Measurements from ENCODE around the gene HOXC10. TPM values are rescaled to one million over a fixed set of nuclear protein-coding genes. Genes with fewer than 3 reads are reported as not detected.

HOXC10 gene
- total and polyA plus RNA-seq, 10 of the 15 experiments (the other 5 are each of a cell fraction or from before 2014, with no cell fraction given) = 0.59 TPM; not detected in 9

- H3K4me2 ChIP-seq (ENCODE audit: control insufficient read depth, insufficient read depth) = peak overlapping the region; percentile 94
- H3K9ac ChIP-seq (ENCODE audit: control insufficient read depth, insufficient read depth, low read length) = no peak overlapping the region
- H2AFZ ChIP-seq (ENCODE audit: control insufficient read depth, low read depth, low read length) = no peak overlapping the region
- no peak overlapping the region for H3K27ac ChIP-seq (ENCODE audit: control insufficient read depth, insufficient read depth)
- SMC1A ChIA-PET (ENCODE audit: uncharacterized antibody, unreplicated experiment) = interaction anchor here (0.6 to 3.4 kb wide), 14 partner anchors 11 to 210 kb away, joined by 3 to 37 read pairs (median 6); partner anchors contain the start of genes HOXC4, HOXC5 and SMUG1
- intact Hi-C loops (cut with micrococcal nuclease; ENCODE audit: unreplicated experiment) (loop anchor here (1.0 to 10.0 kb wide), 6 partner anchors 15 to 368 kb away; no protein-coding TSS in a partner anchor), in situ Hi-C loops (cut with MboI) (no loop called here)
- no peaks in the 10 kb centered on the region for H3K36me3 ChIP-seq (ENCODE audit: control insufficient read depth in 2 of 2, insufficient read depth in 2 of 2, low read length in 1 of 2)
- H4K20me1 ChIP-seq (ENCODE audit: control insufficient read depth, insufficient read depth) = no peaks in the 10 kb centered on the region
- FAIRE-seq = no peak
- H3K9me3 ChIP-seq (replicated peaks; ENCODE audit: control insufficient read depth, insufficient read depth, low read length) = no peaks in the 10 kb centered on the region
- peaks cover 6% of the 10 kb centered on the region for H3K4me1 ChIP-seq (ENCODE audit: control insufficient read depth, insufficient read depth, low read length)
- WGBS (ENCODE audit: insufficient coverage, insufficient replicate concordance, low lambda C conversion rate, missing lambda C conversion rate) = 10% methylated on average over 22 of the region's 22 CpGs
- H3K27me3 ChIP-seq (replicated peaks in 1 of 2; ENCODE audit: control insufficient read depth in 2 of 2, insufficient read depth in 2 of 2, low read length in 1 of 2) = peaks cover 32 to 35% of the 10 kb centered on the region in 2 experiments
- TF ChIP-seq MTA2 (IDR thresholded peaks at IDR 0.05; ENCODE audit: low read depth) (0 out of 2 replicates have a peak, but pooled peaks have one; percentile 26), ZBTB4 (CRISPR knock-in tag; IDR thresholded peaks at IDR 0.05) (no peak), IKZF2 (IDR thresholded peaks at IDR 0.05) (0 out of 4 replicates have a peak, but pooled peaks of 1 of the 2 experiments have one; percentile 13)
- no peak overlapping the region for H3K4me3 ChIP-seq
- ATAC-seq = peak; percentile 22
- no TSS peak for BruUV-seq (replicated peaks)
- CTCF ChIA-PET = interaction anchor here (0.6 to 6.1 kb wide), 18 partner anchors 9 to 607 kb away, joined by 3 to 105 read pairs (median 15); partner anchors contain the start of genes HOXC10, HOXC5, HOXC6 and SMUG1
- RAD21 ChIA-PET (ENCODE audit: unreplicated experiment) = interaction anchor here (0.6 to 4.5 kb wide), 15 partner anchors 11 to 619 kb away, joined by 3 to 38 read pairs (median 12); partner anchors contain the start of genes HOXC5, HOXC6 and SMUG1
- no peak for DNase-seq (ENCODE audit: low read depth, low spot score)
- POLR2A ChIA-PET = interaction anchor here (1.6 to 2.4 kb wide), 2 partner anchors 11 to 18 kb away, joined by 3 to 9 read pairs; no protein-coding TSS in a partner anchor
- no peaks in the 10 kb centered on the region for H3K79me2 ChIP-seq (ENCODE audit: control insufficient read depth, insufficient read depth, low read length)
Measured at GRCh38 chr12:54006559-54007220, 21.7 kb downstream of the HOXC10 start.
